HepG2 (cell line): ENCODE results near the gene NCAPD2. TPM values are rescaled to one million over a fixed set of nuclear protein-coding genes. Genes with fewer than 3 reads are reported as not detected.

Source experiments
- ATAC-seq: fragments of 200-7000 bp; cut with Tn5 transposase; 3 replicates; pipeline ENCODE4 v1.9.1; 2020; ENCODE audit warnings: mild to moderate bottlenecking, moderate library complexity
- BruUV-seq: library from RNA; stranded (reverse); fragments of 400-500 nt; replicated peaks from 2 replicates; lab custom pipeline; 2021; lab: Mats Ljungman, UMichigan
- CTCF ChIA-PET: fragments of 300-600 bp; formaldehyde crosslinking; extraction: SDS; loops from one replicate; lab custom pipeline; 2021; ENCODE audit warnings: low total read pairs, inconsistent platforms, low intra/inter-chr PET ratio; lab: Yijun Ruan, JAX
- POLR2A ChIA-PET: fragments of 350-600 bp; sonication (Branson Sonifier 250); formaldehyde crosslinking; loops from one replicate; lab custom pipeline; 2020; ENCODE audit warnings: antibody characterized with exemption, inconsistent platforms; lab: Yijun Ruan, JAX
- DNase-seq: peaks from one replicate; pipeline ENCODE4 v3.0.0-alpha.2; 2015; ENCODE audit warnings: low spot score
- FAIRE-seq: peaks from 3 replicates; lab custom pipeline; 2011; peaks lifted over from hg19 to GRCh38; lab: Jason Lieb, UNC
- H2AFZ ChIP-seq: one replicate; pipeline ENCODE4 v1.6.1; 2011; ENCODE audit warnings: low read length, inconsistent platforms
- H3K27ac ChIP-seq: fragments of 300-600 bp; 3 replicates; pipeline ENCODE4 v1.8.0; 2011; ENCODE audit warnings: mixed run types, mild to moderate bottlenecking, mixed read lengths, low read length, inconsistent platforms; ENCODE audit not compliant: insufficient read depth; ENCODE audit errors: extremely low read length
- H3K27me3 ChIP-seq, 2 experiments: fragments of 200-600 bp in 1 of 2; 2 replicates in 1 of 2; 3 replicates in 1 of 2; pipeline versions ENCODE4 v1.6.0 to v1.8.0; 2011; ENCODE audit warnings: low read length in 2 of 2, mild to moderate bottlenecking in 2 of 2, moderate library complexity in 2 of 2, inconsistent platforms in 1 of 2; ENCODE audit not compliant: insufficient read depth in 2 of 2, control insufficient read depth in 1 of 2
- H3K36me3 ChIP-seq, 2 experiments: fragments of 200-600 bp in 1 of 2; replicated peaks in 1 of 2; 2 replicates in 1 of 2; 3 replicates in 1 of 2; pipeline versions ENCODE4 v1.5.1 to v1.8.0; 2011; ENCODE audit warnings: low read length in 2 of 2, inconsistent platforms in 1 of 2; ENCODE audit not compliant: insufficient read depth in 2 of 2, control insufficient read depth in 1 of 2
- H3K4me1 ChIP-seq: 2 replicates; pipeline ENCODE4 v1.5.1; 2012; ENCODE audit warnings: low read length, inconsistent platforms; ENCODE audit not compliant: insufficient read depth
- H3K4me2 ChIP-seq: 2 replicates; pipeline ENCODE4 v1.6.0; 2011; ENCODE audit warnings: low read depth, low read length, inconsistent platforms
- H3K4me3 ChIP-seq, 3 experiments: fragments of 200-600 bp in 1 of 3; sonication (generic), shearing (Covaris generic) in 1 of 3; replicated peaks in 1 of 3; 2 replicates each; pipeline ENCODE4 v1.5.1; 2011 to 2016; ENCODE audit warnings: low read length in 3 of 3, inconsistent platforms in 2 of 3, low read depth in 2 of 3, mild to moderate bottlenecking in 2 of 3, control low read depth in 1 of 3, mixed read lengths in 1 of 3; ENCODE audit not compliant: insufficient read depth in 1 of 3
- H3K79me2 ChIP-seq: one replicate; pipeline ENCODE4 v1.6.1; 2011; ENCODE audit warnings: low read length, inconsistent platforms; ENCODE audit not compliant: insufficient read depth
- H3K9ac ChIP-seq: 2 replicates; pipeline ENCODE4 v1.6.0; 2011; ENCODE audit warnings: mild to moderate bottlenecking, low read depth, low read length, inconsistent platforms; ENCODE audit not compliant: insufficient read depth
- H3K9me3 ChIP-seq: 2 replicates; pipeline ENCODE4 v1.5.1; 2012; ENCODE audit warnings: mild to moderate bottlenecking, low read length
- H4K20me1 ChIP-seq: 2 replicates; pipeline ENCODE4 v1.6.0; 2011; ENCODE audit warnings: inconsistent platforms, mild to moderate bottlenecking, low read length, moderate library complexity; ENCODE audit not compliant: insufficient read depth
- CEBPG ChIP-seq: IDR thresholded peaks from 2 replicates; pipeline ENCODE4 v1.6.1; 2016
- HES4 ChIP-seq: sonication (generic); formaldehyde crosslinking; IDR thresholded peaks from 2 replicates; pipeline ENCODE4 v1.9.0; 2021; ENCODE audit warnings: mild to moderate bottlenecking, missing genetic modification reagents, borderline replicate concordance
- MBNL3 ChIP-seq: fragments of 250-450 bp; sonication (Bioruptor Pico); conservative IDR thresholded peaks from 2 replicates; pipeline ENCODE4 v1.8.0; 2022; ENCODE audit warnings: mild to moderate bottlenecking, inconsistent platforms
- MEF2D ChIP-seq: sonication (generic); formaldehyde crosslinking; IDR thresholded peaks from 2 replicates; pipeline ENCODE4 v1.5.1; 2020; ENCODE audit warnings: mild to moderate bottlenecking, missing genetic modification reagents
- MIXL1 ChIP-seq: IDR thresholded peaks from 2 replicates; pipeline ENCODE4 v1.6.1; 2016
- SAFB2 ChIP-seq: sonication (generic); formaldehyde crosslinking; IDR thresholded peaks from 2 replicates; pipeline ENCODE4 v1.5.1; 2020; ENCODE audit warnings: missing genetic modification reagents, low read depth, mild to moderate bottlenecking, borderline replicate concordance
- SIX4 ChIP-seq: sonication (generic); formaldehyde crosslinking; IDR thresholded peaks from 2 replicates; pipeline ENCODE4 v1.4.0; 2020; ENCODE audit warnings: missing genetic modification reagents
- U2AF1 ChIP-seq: fragments of 200-400 bp; formaldehyde crosslinking; optimal IDR thresholded peaks from 2 replicates; pipeline ENCODE3; 2017; ENCODE audit warnings: mild to moderate bottlenecking, low read depth, low read length
- ZNF672 ChIP-seq: sonication (generic); formaldehyde crosslinking; IDR thresholded peaks from 2 replicates; pipeline ENCODE4 v1.8.1; 2022; ENCODE audit warnings: missing genetic modification reagents
- ZNF747 ChIP-seq: sonication (generic); formaldehyde crosslinking; IDR thresholded peaks from 2 replicates; pipeline ENCODE4 v1.8.1; 2023; ENCODE audit warnings: missing genetic modification reagents, mild to moderate bottlenecking, borderline replicate concordance
- WGBS: methylation state at CpG from one replicate; pipeline ENCODE4 v1.1.6; 2017; ENCODE audit warnings: low lambda C conversion rate; 5-methylcytosine and 5-hydroxymethylcytosine counted together
- in situ Hi-C: cut with HindIII; loops from 2 replicates; pipeline ENCODE4 v1.10.0; 2017; ENCODE audit warnings: low pct_unique_long_range_greater_than_20kb; ENCODE audit not compliant: extremely low pct_ligation_motif_present
- intact Hi-C: fragments of 100-400 bp; cut with micrococcal nuclease; formaldehyde crosslinking; loops from one replicate; pipeline ENCODE4 v1.10.0; 2022; ENCODE audit not compliant: unreplicated experiment
- polyA plus RNA-seq, 8 experiments: library from polyadenylated mRNA; depleted of rRNA in 3 of 8; stranded (reverse) in 7 of 8; unstranded in 1 of 8; fragments of >200 nt; fragmentation: Illumina TruSeq in 4 of 8; extraction: Trizol in 4 of 8; gene quantifications; 2 replicates each; pipeline versions ENCODE4 v1.2.1 to v1.2.3, GENCODE V29; 2011 to 2016; ENCODE audit warnings: low read depth in 4 of 8, missing spikeins in 1 of 8, mixed read lengths in 1 of 8; ENCODE audit not compliant: insufficient read depth in 1 of 8
- total RNA-seq, 5 experiments: library from RNA; depleted of rRNA; stranded (reverse); fragments of >200 nt; fragmentation: Illumina TruSeq; extraction: Trizol; gene quantifications; 2 replicates each; pipeline ENCODE4 v1.2.3, GENCODE V29; 2016; ENCODE audit warnings: low read depth in 1 of 5

Gene NCAPD2
- total and polyA plus RNA-seq, 2 of the 13 experiments (the other 11 are each of a cell fraction or from before 2014, with no cell fraction given), result 51.1 to 65.6 TPM

- ATAC-seq, result no peak
- Histone ChIP-seq H3K27ac (no peak overlapping the region), H3K36me3 (peaks cover 22 to 55% of the 10 kb centered on the region in 2 experiments), H4K20me1 (no peaks in the 10 kb centered on the region), H3K4me3 (no peak overlapping the region), H3K79me2 (peaks cover 23% of the 10 kb centered on the region), H3K9ac (no peak overlapping the region), H2AFZ (no peak overlapping the region), H3K9me3 (no peaks in the 10 kb centered on the region), H3K4me1 (peaks cover 18% of the 10 kb centered on the region; the same call in 1 of the 2 replicates), H3K4me2 (no peak overlapping the region), H3K27me3 (no peaks in the 10 kb centered on the region; a peak in 1 of 5 replicates)
- in situ Hi-C loops (no loop called here), intact Hi-C loops (no loop called here)
- POLR2A ChIA-PET, result interaction anchor here (0.8 to 1.6 kb wide), 4 partner anchors 14 to 37 kb away, joined by 3 to 6 read pairs (median 4); partner anchors contain the start of genes MRPL51 and VAMP1
- no peak for FAIRE-seq
- DNase-seq, result no peak
- TF ChIP-seq MBNL3 (CRISPR knock-in tag) (no peak), MEF2D (no peak), ZNF747 (CRISPR knock-in tag) (no peak), HES4 (CRISPR knock-in tag) (no peak), CEBPG (CRISPR knock-in tag) (0 out of 2 replicates have a peak, but pooled peaks have one; percentile 9), SAFB2 (CRISPR knock-in tag) (no peak), ZNF672 (CRISPR knock-in tag) (no peak), MIXL1 (no peak), U2AF1 (no peak), SIX4 (CRISPR knock-in tag) (peak; percentile 18; the same call in 1 of the 2 replicates)
- CTCF ChIA-PET, result no interaction called here
- BruUV-seq, result no TSS peak
- WGBS, result 88% methylated on average over 12 of the region's 12 CpGs
These were observed 13.4 kb downstream of the NCAPD2 start for GRCh38 chr12:6507102-6507998.
